CD4-positive, alpha-beta T cell (primary cell): ENCODE results near the gene CYTH3. TPM values are rescaled to one million over a fixed set of nuclear protein-coding genes. Genes with fewer than 3 reads are reported as not detected.

Source experiments
- ATAC-seq: fragments of 200-7000 bp; cut with Tn5 transposase; one replicate; pipeline ENCODE4 v1.10.0; 2022; ENCODE audit warnings: mild to moderate bottlenecking; ENCODE audit not compliant: poor library complexity
- CTCF ChIA-PET: fragments of 350-600 bp; sonication (Branson Sonifier 250); formaldehyde crosslinking; loops from one replicate; lab custom pipeline; 2021; ENCODE audit warnings: antibody characterized with exemption, inconsistent platforms; lab: Charles Lee
- POLR2A ChIA-PET: fragments of 350-600 bp; sonication (Branson Sonifier 250); formaldehyde crosslinking; loops from one replicate; lab custom pipeline; 2021; ENCODE audit warnings: antibody characterized with exemption, inconsistent platforms; lab: Charles Lee
- DNase-seq, 14 experiments: peaks; one replicate each; pipeline ENCODE4 v3.0.0-alpha.2; 2013 to 2020; ENCODE audit warnings: mixed read lengths in 2 of 14
- H3K27ac ChIP-seq, 2 donors: one replicate each; pipeline versions ENCODE4 v1.5.1 to v1.7.0; 2013; ENCODE audit warnings: low read length in 2 of 2, low read depth in 1 of 2, mild to moderate bottlenecking in 1 of 2
- H3K27me3 ChIP-seq, 2 experiments: 1 replicate in 1 of 2; 2 replicates in 1 of 2; pipeline versions ENCODE4 v1.6.1 to v1.7.0; 2013; ENCODE audit warnings: low read length in 2 of 2, control low read depth in 1 of 2, mild to moderate bottlenecking in 1 of 2, moderate library complexity in 1 of 2; ENCODE audit not compliant: insufficient read depth in 2 of 2, control insufficient read depth in 1 of 2
- H3K36me3 ChIP-seq: one replicate; pipeline ENCODE4 v1.6.1; 2013; ENCODE audit warnings: low read length, control low read depth; ENCODE audit not compliant: insufficient read depth
- H3K4me1 ChIP-seq: one replicate; pipeline ENCODE4 v1.6.1; 2013; ENCODE audit warnings: low read length, control low read depth; ENCODE audit not compliant: insufficient read depth
- H3K4me3 ChIP-seq: one replicate; pipeline ENCODE4 v1.5.1; 2013; ENCODE audit warnings: mild to moderate bottlenecking, low read length, moderate library complexity
- H3K9me3 ChIP-seq, 2 experiments: 1 replicate in 1 of 2; 2 replicates in 1 of 2; pipeline versions ENCODE4 v1.6.1 to v1.7.0; 2013; ENCODE audit warnings: low read length in 2 of 2, mild to moderate bottlenecking in 2 of 2, control low read depth in 1 of 2, moderate library complexity in 1 of 2; ENCODE audit not compliant: control insufficient read depth in 1 of 2, insufficient read depth in 1 of 2
- H3K27ac Mint-ChIP-seq: one replicate; pipeline ENCODE4 v1.8.0; 2020; ENCODE audit warnings: mixed read lengths
- H3K27me3 Mint-ChIP-seq: one replicate; pipeline ENCODE4 v1.8.0; 2021; ENCODE audit warnings: mixed read lengths
- H3K36me3 Mint-ChIP-seq: one replicate; pipeline ENCODE4 v1.8.0; 2021; ENCODE audit warnings: low read depth, mixed read lengths
- H3K4me1 Mint-ChIP-seq: one replicate; pipeline ENCODE4 v1.8.0; 2021; ENCODE audit warnings: low read depth, mixed read lengths
- H3K4me3 Mint-ChIP-seq: one replicate; pipeline ENCODE4 v1.8.0; 2020; ENCODE audit warnings: mild to moderate bottlenecking, mixed read lengths
- H3K9me3 Mint-ChIP-seq: one replicate; pipeline ENCODE4 v1.8.0; 2020; ENCODE audit warnings: mixed read lengths
- CTCF ChIP-seq: fragments of 200-600 bp; IDR thresholded peaks from one replicate; pipeline ENCODE4 v1.8.0; 2022; ENCODE audit warnings: antibody characterized with exemption, mild to moderate bottlenecking
- intact Hi-C, 2 experiments: fragments of 100-400 bp; cut with DNase I in 1 of 2; cut with micrococcal nuclease in 1 of 2; formaldehyde crosslinking; loops; one replicate each; pipeline versions ENCODE4 v1.15.1 to v1.9.0; 2023 to 2025; cut with DNase I, micrococcal nuclease
- total RNA-seq, 174 experiments: library from RNA in 2 of 174; stranded (reverse) in 2 of 174; gene quantifications; one replicate each; pipeline ENCODE4 v1.2.3 and lab custom pipeline; 2021 to 2026

CYTH3 gene
- total RNA-seq, 2 experiments from 2014 or later = 7.6 to 9.1 TPM

- Mint-ChIP-seq H3K27me3 (no peaks in the 10 kb centered on the region), H3K9me3 (no peaks in the 10 kb centered on the region), H3K36me3 (no peaks in the 10 kb centered on the region), H3K4me1 (peaks cover 5% of the 10 kb centered on the region), H3K27ac (no peak overlapping the region), H3K4me3 (no peak overlapping the region)
- ChIA-PET POLR2A (interaction anchor here (0.5 kb wide), 1 partner anchor 30 kb away, joined by 3 read pairs; no protein-coding TSS in a partner anchor), CTCF (no interaction called here)
- intact Hi-C loops = loop anchor here in 1 of 2 experiments (10.0 kb wide), 1 partner anchor 53 kb away; no protein-coding TSS in a partner anchor
- Histone ChIP-seq H3K27ac (no peak overlapping the region), H3K9me3 (no peaks in the 10 kb centered on the region), H3K27me3 (no peaks in the 10 kb centered on the region), H3K4me1 (peaks cover 9% of the 10 kb centered on the region), H3K4me3 (no peak overlapping the region), H3K36me3 (no peaks in the 10 kb centered on the region)
- ATAC-seq (no peak), DNase-seq (no peak)
- TF ChIP-seq CTCF = no peak
Measured at GRCh38 chr7:6277476-6277875, 5.1 kb upstream of the CYTH3 start.

- H3K27me3 ChIP-seq = no peaks in the 10 kb centered on the region
- TF ChIP-seq CTCF = no peak
- H3K4me3 ChIP-seq = no peak overlapping the region
- no peaks in the 10 kb centered on the region for H3K36me3 ChIP-seq
- ATAC-seq (no peak), DNase-seq (no peak)
- Mint-ChIP-seq H3K4me3 (no peak overlapping the region), H3K27me3 (no peaks in the 10 kb centered on the region), H3K4me1 (peaks cover 5% of the 10 kb centered on the region), H3K27ac (no peak overlapping the region), H3K36me3 (no peaks in the 10 kb centered on the region), H3K9me3 (no peaks in the 10 kb centered on the region)
- H3K27ac ChIP-seq = no peak overlapping the region
- peaks cover 9% of the 10 kb centered on the region for H3K4me1 ChIP-seq
- CTCF ChIA-PET = no interaction called here
- H3K9me3 ChIP-seq = no peaks in the 10 kb centered on the region
- intact Hi-C loops = loop anchor here in 1 of 2 experiments (10.0 kb wide), 1 partner anchor 52 kb away; no protein-coding TSS in a partner anchor
- POLR2A ChIA-PET = interaction anchor here (0.5 kb wide), 1 partner anchor 29 kb away, joined by 3 read pairs; no protein-coding TSS in a partner anchor
Measured at GRCh38 chr7:6276911-6277408, 4.5 kb upstream of the CYTH3 start.

GRCh38 chr7:6274743-6275142, 2.3 kb upstream of the CYTH3 start:
- ChIA-PET CTCF (no interaction called here), POLR2A (no interaction called here)
- Mint-ChIP-seq H3K9me3 (no peaks in the 10 kb centered on the region), H3K36me3 (no peaks in the 10 kb centered on the region), H3K27me3 (peaks cover 6% of the 10 kb centered on the region), H3K27ac (no peak overlapping the region), H3K4me1 (peaks cover 20% of the 10 kb centered on the region), H3K4me3 (peak overlapping the region; percentile 79)
- ATAC-seq (no peak), DNase-seq (no peak)
- no peaks in the 10 kb centered on the region for H3K9me3 ChIP-seq
- intact Hi-C loops = loop anchor here (5.0 to 10.0 kb wide), 3 partner anchors 50 to 233 kb away; partner anchors contain the start of gene DAGLB (in 1 of the 2)
- H3K4me3 ChIP-seq = no peak overlapping the region
- no peaks in the 10 kb centered on the region for H3K27me3 ChIP-seq
- no peak overlapping the region for H3K27ac ChIP-seq
- peaks cover 21% of the 10 kb centered on the region for H3K4me1 ChIP-seq
- H3K36me3 ChIP-seq = no peaks in the 10 kb centered on the region
- TF ChIP-seq CTCF = no peak
